Globus pallidus (tissue), 1 donor: Measurements from ENCODE around the gene RXFP4.
A peak's percentile ranks its signal among the peaks of the same experiment; 100 is the strongest.
"Not testable (repeated sequence)": the region's sequence is repeated elsewhere in the genome, so short reads cannot be mapped to it uniquely, and the experiment has no call there.

Source experiments
- DNase-seq: peaks from one replicate; pipeline ENCODE4 v3.0.0-alpha.2; 2015; ENCODE audit warnings: low spot score

Gene RXFP4

GRCh38 chr1:155978325-155978972 lies 37.0 kb downstream of the RXFP4 start, which contains the start of gene ARHGEF2:
Gene ARHGEF2 (minus strand): TSS chr1:155978547. CDS start chr1:155978427, 120 bp downstream.
- peak; percentile 77 for DNase-seq

DNA sequence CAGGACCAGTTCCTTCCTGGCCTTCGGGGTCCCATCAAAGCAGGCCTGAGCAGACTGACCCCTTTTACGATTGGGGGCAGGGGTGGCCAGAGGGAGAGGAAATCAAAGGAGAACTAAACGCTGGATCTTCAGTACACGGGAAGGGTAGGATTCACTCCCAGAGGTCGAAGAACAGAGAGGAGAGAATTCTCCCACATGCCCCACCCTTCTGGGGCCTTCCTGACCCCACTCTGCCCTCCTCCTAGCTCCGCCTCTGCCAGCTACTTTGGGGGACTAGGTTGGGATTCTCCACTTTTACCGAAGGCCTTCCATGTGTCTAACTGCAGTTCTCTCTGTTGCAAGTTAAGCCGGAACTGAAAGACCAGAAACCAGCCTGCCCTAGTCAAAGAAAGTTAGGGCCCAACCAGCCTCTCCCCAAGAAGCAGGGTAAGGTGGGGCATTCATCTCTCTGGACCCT lies 37.6 kb downstream of the RXFP4 start:
- no peak for DNase-seq

GRCh38 chr1:155979597-155980343 lies 38.3 kb downstream of the RXFP4 start:
- DNase-seq, result no peak

GRCh38 chr1:155981266-155982088 lies 40.0 kb downstream of the RXFP4 start:
- DNase-seq, result no peak

GRCh38 chr1:155982106-155982505 lies 40.7 kb downstream of the RXFP4 start:
- no peak for DNase-seq

DNA sequence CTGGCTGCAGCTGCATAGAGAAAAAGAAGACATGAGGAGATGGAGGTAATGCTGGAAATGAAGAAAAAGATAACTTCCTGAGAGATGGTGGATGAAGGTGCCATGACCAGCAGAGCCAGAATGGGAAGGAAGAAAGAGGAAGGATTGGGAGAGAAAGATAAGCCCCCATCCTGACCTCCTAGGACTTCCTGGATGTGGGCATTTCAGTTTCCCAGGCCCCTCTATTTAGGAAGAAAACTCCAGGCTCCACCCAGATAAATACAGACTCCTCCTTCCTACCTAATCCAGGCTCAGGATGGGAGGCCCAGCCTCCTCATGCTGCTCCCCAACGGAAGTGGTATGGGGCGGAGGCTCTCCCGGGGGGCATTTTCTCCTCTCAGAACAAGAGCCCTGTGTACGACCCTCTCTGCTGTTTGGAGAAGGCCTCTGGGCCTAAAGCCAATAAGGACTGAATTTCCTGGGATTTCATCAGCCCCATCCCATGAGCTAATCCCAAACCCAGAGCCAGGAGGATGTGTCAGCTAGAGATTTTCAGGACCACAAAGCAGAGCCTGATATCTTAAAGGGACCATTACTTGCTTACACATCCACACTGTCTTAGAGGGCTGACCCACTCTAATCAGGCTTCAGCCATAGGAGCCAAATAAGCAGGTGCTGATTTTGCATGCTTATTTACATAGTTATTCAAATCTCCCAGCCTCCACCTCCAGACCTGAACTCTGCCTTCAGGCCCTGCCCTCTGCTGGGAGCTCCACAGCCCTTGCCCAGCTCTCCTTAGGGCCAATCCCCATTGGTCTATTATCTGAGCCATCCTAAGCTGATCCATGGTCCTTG lies 42.0 kb downstream of the RXFP4 start:
- no peak for DNase-seq

DNA sequence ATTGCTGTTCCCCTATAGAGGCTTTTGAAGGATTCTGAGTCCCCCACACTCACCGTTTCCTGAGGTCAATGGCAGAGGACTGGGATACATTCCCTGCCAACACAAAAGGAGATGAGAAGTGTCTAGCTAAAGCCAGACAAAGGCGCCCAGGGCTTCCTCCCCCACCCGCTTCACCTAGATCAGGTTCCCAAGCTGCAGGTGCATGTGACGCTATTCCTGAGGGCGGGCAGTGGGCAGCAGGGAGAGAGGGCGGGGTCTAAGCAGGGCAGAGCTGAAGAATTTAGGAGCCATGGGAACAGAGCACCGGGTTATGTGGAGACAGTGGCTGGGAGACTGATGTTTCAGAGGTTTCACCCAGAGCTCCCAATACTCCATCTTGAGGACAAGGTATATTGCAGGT lies 42.9 kb downstream of the RXFP4 start:
- no peak for DNase-seq

GRCh38 chr1:155984903-155985645 lies 43.6 kb downstream of the RXFP4 start:
- not testable (repeated sequence) for DNase-seq

GRCh38 chr1:155989242-155990004 lies 48.0 kb downstream of the RXFP4 start:
- peak; percentile 80 for DNase-seq

DNA sequence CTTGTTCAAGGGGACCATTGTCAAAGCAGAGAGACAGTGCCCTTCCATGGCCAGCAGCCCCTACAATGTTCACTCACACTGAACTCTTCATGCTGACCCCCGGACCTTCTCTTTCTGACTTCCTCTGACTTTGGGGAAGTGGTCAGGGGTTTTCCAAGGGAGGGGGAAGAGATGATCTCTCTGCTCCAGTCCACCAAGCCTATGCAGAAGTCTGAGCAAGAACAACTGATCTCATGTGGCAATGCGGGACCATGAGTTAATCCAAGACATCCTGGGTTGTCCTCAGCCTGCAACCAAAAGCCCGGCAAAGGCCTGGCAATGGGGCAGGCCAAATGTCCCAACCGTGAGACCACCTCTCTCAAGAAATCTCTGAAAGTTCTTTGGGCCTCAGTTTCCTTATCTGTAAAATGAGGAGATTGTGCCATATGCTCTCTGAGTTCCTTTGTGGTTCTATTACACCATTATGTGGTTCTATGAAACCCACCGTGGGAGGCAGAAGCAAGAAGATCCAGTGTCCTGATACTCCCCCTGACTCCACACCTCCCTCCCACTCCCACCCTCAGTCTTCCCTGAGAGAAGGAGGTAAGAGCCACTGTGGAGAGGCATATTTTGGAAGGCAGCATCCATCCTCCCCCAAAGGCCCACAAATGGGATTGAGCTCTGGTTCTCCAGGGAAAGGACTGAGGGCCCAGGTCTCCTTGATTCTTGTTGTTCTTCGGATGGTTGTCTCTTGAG lies 48.7 kb downstream of the RXFP4 start:
- peak; percentile 50 for DNase-seq
